Measurements from ENCODE around the gene PI4KB.

DNA sequence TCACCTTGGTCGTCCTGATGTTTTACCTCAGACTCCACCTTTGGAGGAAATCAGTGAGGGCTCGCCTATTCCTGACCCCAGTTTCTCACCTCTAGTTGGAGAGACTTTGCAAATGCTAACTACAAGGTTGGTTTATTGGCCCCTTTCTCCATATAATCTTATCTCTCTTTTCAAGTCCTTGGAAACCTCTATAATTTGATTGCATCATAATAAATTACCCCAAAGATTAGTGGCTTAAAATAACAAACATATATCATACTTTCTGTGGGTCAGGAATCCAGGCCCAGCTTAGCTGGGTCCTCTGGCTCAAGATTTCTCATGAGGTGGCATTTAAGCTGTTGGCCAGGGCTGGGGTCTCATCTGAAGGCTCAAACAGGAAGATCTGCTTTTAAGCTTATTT, 84.8 kb downstream of the PI4KB start:
- TF ChIP-seq, protein P1, sequence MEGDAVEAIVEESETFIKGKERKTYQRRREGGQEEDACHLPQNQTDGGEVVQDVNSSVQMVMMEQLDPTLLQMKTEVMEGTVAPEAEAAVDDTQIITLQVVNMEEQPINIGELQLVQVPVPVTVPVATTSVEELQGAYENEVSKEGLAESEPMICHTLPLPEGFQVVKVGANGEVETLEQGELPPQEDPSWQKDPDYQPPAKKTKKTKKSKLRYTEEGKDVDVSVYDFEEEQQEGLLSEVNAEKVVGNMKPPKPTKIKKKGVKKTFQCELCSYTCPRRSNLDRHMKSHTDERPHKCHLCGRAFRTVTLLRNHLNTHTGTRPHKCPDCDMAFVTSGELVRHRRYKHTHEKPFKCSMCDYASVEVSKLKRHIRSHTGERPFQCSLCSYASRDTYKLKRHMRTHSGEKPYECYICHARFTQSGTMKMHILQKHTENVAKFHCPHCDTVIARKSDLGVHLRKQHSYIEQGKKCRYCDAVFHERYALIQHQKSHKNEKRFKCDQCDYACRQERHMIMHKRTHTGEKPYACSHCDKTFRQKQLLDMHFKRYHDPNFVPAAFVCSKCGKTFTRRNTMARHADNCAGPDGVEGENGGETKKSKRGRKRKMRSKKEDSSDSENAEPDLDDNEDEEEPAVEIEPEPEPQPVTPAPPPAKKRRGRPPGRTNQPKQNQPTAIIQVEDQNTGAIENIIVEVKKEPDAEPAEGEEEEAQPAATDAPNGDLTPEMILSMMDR (IDR thresholded peaks at IDR 0.05 in 8 of 11, conservative IDR thresholded peaks at IDR 0.05 in 3 of 11), result no peak
- TF ChIP-seq POLR2A (IDR thresholded peaks at IDR 0.05) (no peak), POLR2AphosphoS5 (IDR thresholded peaks at IDR 0.05) (no peak)

Data from spleen (tissue), 7 donors.